Kidney (tissue), 14 donors: ENCODE measurements around the gene TDP1. TPM values are rescaled to one million over a fixed set of nuclear protein-coding genes. Genes with fewer than 3 reads are reported as not detected.
"Not testable (repeated sequence)": the region's sequence is repeated elsewhere in the genome, so short reads cannot be mapped to it uniquely, and the experiment has no call there.

Source experiments
- DNase-seq, 5 donors: peaks; one replicate each; pipeline ENCODE4 v3.0.0-alpha.2; 2013 to 2020
- FAIRE-seq: peaks from 2 replicates; lab custom pipeline; 2012; peaks lifted over from hg19 to GRCh38; lab: Jason Lieb, UNC
- H3K27ac ChIP-seq, 2 donors: one replicate each; pipeline ENCODE4 v1.7.0; 2013; ENCODE audit warnings: low read depth in 2 of 2, low read length in 2 of 2, inconsistent platforms in 1 of 2
- H3K27me3 ChIP-seq: one replicate; pipeline ENCODE4 v1.7.1; 2013; ENCODE audit warnings: low read length, inconsistent platforms; ENCODE audit not compliant: control insufficient read depth, insufficient read depth
- H3K36me3 ChIP-seq, 3 donors: one replicate each; pipeline versions ENCODE4 v1.7.0 to v1.7.1; 2013; ENCODE audit warnings: low read length in 3 of 3, control low read depth in 1 of 3, inconsistent platforms in 1 of 3; ENCODE audit not compliant: insufficient read depth in 3 of 3, control insufficient read depth in 2 of 3
- H3K4me1 ChIP-seq, 3 donors: one replicate each; pipeline versions ENCODE4 v1.7.0 to v1.7.1; 2013; ENCODE audit warnings: low read length in 3 of 3, inconsistent platforms in 1 of 3, low read depth in 1 of 3; ENCODE audit not compliant: control insufficient read depth in 2 of 3, insufficient read depth in 2 of 3
- H3K4me3 ChIP-seq, 3 donors: one replicate each; pipeline versions ENCODE4 v1.7.0 to v1.8.1; 2013; ENCODE audit warnings: low read length in 3 of 3, control low read depth in 1 of 3, inconsistent platforms in 1 of 3
- H3K9ac ChIP-seq, 3 donors: one replicate each; pipeline versions ENCODE4 v1.7.0 to v1.7.1; 2013; ENCODE audit warnings: low read length in 3 of 3, control low read depth in 1 of 3, inconsistent platforms in 1 of 3
- H3K9me3 ChIP-seq, 3 donors: one replicate each; pipeline versions ENCODE4 v1.7.0 to v1.7.1; 2013; ENCODE audit warnings: low read length in 3 of 3, control low read depth in 1 of 3, inconsistent platforms in 1 of 3; ENCODE audit not compliant: control insufficient read depth in 2 of 3, insufficient read depth in 1 of 3
- intact Hi-C: fragments of 100-400 bp; cut with DNase I; formaldehyde crosslinking; loops from one replicate; pipeline ENCODE4 v1.11.1; 2022
- polyA plus RNA-seq: library from polyadenylated mRNA; stranded (reverse); fragments of 350-450 nt; fragmentation: Illumina TruSeq; extraction: RNeasy Lipid Tissue Mini Kit (QIAGEN cat#74804); gene quantifications from one replicate; pipeline ENCODE4 v1.2.3, GENCODE V29; 2014; ENCODE audit warnings: low read depth, low replicate concordance; ENCODE audit not compliant: insufficient read depth
- total RNA-seq: library from RNA; stranded (reverse); fragmentation: NEBNext Ultra II Directional; extraction: Animal tissue kit (Norgen Biotek cat#: 25700); gene quantifications from one replicate; pipeline ENCODE4 v1.2.1, GENCODE V29; 2021
- TF ChIP-seq, protein P1 (sequence below): IDR thresholded peaks from 3 replicates; pipeline ENCODE4 v1.5.1; 2012; ENCODE audit warnings: mild to moderate bottlenecking, moderate library complexity, borderline replicate concordance; ENCODE audit not compliant: insufficient read depth; ENCODE audit errors: extremely low read depth
- donor health status: control.
- donor health status: control.
- donor health status: control.
- donor health status: control.
- donor health status: control.
- donor health status: DM: yes; HTN: yes; CAD: no.
- donor health status: Normal renal cell carcinoma (clear cell type).

TDP1 gene
- total and polyA plus RNA-seq, 2 donors from 2014 or later: 4.8 to 15.7 TPM

DNA sequence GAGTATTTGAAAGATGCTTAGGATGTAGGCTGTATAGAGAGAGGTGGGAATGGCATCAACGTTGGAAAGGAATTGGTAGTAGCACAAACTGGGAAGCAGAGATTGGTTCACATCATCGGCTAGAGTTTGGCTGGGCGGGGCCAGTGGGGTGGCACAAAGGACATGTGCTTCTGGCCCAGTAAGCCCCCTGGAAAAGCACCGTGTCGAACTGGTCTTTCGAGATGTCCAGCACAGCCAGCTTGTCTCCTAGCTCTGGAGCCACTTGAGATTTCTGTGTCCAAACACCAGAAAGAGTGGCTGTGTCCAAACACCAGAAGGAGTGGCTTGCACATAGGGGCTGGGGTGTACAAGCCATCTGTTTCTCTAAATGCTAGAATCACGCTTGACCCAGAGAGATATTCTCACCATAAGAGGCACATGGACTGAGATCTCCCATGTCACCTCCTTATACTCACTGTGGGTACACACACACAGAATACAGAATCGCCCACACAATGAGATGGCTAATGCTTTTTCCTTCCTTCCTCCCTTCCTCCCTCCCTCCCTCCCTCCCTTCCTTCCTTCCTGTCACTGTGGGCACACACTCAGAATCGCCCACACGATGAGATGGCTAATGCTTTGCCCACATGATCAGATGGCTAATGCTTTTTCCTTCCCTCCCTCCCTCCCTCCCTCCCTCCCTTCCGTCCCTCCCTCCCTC is 64.2 kb downstream of the TDP1 start:
- FAIRE-seq (no peak), DNase-seq (no peak)
- Histone ChIP-seq H3K27ac (no peak overlapping the region), H3K9ac (no peak overlapping the region), H3K27me3 (no peaks in the 10 kb centered on the region), H3K9me3 (no peaks in the 10 kb centered on the region), H3K4me3 (no peak overlapping the region), H3K36me3 (peaks cover 0 to 6% (median 4%) of the 10 kb centered on the region in 3 donors), H3K4me1 (no peaks in the 10 kb centered on the region)
- TF ChIP-seq, protein P1, sequence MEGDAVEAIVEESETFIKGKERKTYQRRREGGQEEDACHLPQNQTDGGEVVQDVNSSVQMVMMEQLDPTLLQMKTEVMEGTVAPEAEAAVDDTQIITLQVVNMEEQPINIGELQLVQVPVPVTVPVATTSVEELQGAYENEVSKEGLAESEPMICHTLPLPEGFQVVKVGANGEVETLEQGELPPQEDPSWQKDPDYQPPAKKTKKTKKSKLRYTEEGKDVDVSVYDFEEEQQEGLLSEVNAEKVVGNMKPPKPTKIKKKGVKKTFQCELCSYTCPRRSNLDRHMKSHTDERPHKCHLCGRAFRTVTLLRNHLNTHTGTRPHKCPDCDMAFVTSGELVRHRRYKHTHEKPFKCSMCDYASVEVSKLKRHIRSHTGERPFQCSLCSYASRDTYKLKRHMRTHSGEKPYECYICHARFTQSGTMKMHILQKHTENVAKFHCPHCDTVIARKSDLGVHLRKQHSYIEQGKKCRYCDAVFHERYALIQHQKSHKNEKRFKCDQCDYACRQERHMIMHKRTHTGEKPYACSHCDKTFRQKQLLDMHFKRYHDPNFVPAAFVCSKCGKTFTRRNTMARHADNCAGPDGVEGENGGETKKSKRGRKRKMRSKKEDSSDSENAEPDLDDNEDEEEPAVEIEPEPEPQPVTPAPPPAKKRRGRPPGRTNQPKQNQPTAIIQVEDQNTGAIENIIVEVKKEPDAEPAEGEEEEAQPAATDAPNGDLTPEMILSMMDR: no peak
- intact Hi-C loops: no loop called here

DNA sequence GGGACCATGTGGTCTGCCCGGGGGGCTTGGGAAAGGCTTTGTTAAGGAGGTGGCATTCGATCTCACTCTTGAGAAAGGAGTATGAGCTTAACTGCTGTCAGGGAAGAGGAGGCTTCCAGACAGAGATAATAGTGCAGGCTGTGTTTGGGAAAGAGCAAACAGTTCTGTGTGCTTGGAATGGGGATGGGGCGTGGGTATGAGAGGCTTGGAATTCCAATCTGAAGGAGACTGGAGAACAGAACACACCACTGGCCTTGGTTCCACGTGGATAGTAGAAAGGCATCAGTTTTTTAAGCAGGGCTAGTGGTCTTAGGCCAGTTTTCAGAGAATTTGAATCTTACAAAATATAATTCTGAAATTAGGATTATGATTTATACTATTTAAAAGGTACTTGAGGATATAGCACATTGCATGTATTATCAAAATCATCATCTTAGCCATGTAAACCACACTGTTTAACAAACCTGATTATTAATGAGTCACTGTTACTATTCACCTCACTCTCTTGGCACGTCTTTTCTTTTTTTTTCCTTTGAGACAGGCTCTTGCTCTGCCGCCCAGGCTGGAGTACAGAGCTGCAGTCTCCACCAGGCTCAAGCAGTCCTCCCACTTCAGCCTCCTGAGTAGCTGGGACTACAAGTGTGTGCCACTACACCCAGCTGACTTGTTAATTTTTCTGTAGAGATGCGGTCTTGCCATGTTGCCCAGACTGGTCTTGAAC is 67.6 kb downstream of the TDP1 start:
- H3K4me1 ChIP-seq: peaks cover 0 to 3% (median 0%) of the 10 kb centered on the region in 3 donors
- H3K9me3 ChIP-seq: no peaks in the 10 kb centered on the region
- H3K4me3 ChIP-seq: no peak overlapping the region
- no peak for FAIRE-seq
- intact Hi-C loops: no loop called here
- H3K9ac ChIP-seq: no peak overlapping the region
- H3K27me3 ChIP-seq: no peaks in the 10 kb centered on the region
- TF ChIP-seq, protein P1: no peak
- no peak for DNase-seq
- no peak overlapping the region for H3K27ac ChIP-seq
- H3K36me3 ChIP-seq: peaks cover 0 to 6% (median 2%) of the 10 kb centered on the region in 3 donors

DNA sequence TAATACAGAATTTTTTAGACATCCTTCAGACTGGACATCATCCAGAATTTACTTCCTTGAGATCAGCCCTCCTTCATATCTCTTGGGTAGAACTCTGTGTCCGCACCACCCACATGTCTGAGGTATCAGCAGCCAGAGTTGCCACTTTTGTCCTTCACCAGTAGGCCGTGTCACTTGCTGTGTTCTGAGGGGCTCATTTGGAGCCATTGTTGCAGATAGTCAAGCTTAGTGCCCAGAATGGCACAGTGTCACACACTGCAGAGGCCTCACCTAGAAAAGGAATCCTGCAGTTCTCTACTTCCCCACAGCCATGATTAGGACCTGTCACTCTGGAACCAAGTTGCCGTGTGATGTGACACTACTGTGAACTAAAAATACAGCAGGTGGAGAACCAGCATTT is 69.2 kb downstream of the TDP1 start:
- TF ChIP-seq, protein P1: no peak

DNA sequence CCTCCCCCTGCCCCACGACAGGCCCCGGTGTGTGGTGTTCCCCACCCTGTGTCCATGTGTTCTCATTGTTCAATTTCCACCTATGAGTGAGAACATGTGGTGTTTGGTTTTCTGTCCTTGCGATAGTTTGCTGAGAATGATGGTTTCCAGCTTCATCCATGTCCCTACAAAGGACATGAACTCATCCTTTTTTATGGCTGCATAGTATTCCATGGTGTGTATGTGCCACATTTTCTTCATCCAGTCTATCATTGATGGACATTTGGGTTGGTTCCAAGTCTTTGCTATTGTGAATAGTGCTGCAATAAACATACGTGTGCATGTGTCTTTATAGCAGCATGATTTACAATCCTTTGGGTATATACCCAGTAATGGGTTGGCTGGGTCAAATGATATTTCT is 70.9 kb downstream of the TDP1 start:
- H3K9ac ChIP-seq, H3K4me3 ChIP-seq, DNase-seq, H3K27me3 ChIP-seq, H3K27ac ChIP-seq, H3K9me3 ChIP-seq, H3K4me1 ChIP-seq, H3K36me3 ChIP-seq, FAIRE-seq, intact Hi-C loops: not testable (repeated sequence)

More for the DNA sequence above, 69.2 kb downstream of the TDP1 start:
- no peak overlapping the region for H3K4me3 ChIP-seq
- DNase-seq: no peak
- H3K9me3 ChIP-seq: no peaks in the 10 kb centered on the region
- no peak for FAIRE-seq
- peaks cover 0 to 3% (median 0%) of the 10 kb centered on the region in 3 donors for H3K4me1 ChIP-seq
- H3K27me3 ChIP-seq: no peaks in the 10 kb centered on the region
- intact Hi-C loops: no loop called here
- no peak overlapping the region for H3K9ac ChIP-seq
- no peak overlapping the region for H3K27ac ChIP-seq
- H3K36me3 ChIP-seq: peaks cover 0 to 2% (median 2%) of the 10 kb centered on the region in 3 donors
